A549 (cell line): ENCODE data around the gene MUC15.
"Not testable (repeated sequence)": the region's sequence is repeated elsewhere in the genome, so short reads cannot be mapped to it uniquely, and the experiment has no call there.

Source experiments
- CBX8 ChIP-seq: fragments of 200-600 bp; sonication (generic); IDR thresholded peaks from 2 replicates; pipeline ENCODE4 v1.6.1; 2016
- EP300 ChIP-seq, 2 experiments: fragments of >200 bp; sonication (Bioruptor Twin); formaldehyde crosslinking; IDR thresholded peaks; 2 replicates in 1 of 2; 3 replicates in 1 of 2; pipeline ENCODE4 v1.6.1; 2016 to 2017
- MAZ ChIP-seq: fragments of 150-350 bp; IDR thresholded peaks from 2 replicates; pipeline ENCODE4 v1.6.1; 2014; ENCODE audit warnings: antibody characterized with exemption, low read depth, low read length, borderline replicate concordance
- POLR2A ChIP-seq: IDR thresholded peaks from 2 replicates; pipeline ENCODE4 v1.6.1; 2012; ENCODE audit warnings: mild to moderate bottlenecking, low read length
- POLR2AphosphoS2 ChIP-seq: conservative IDR thresholded peaks from 2 replicates; pipeline ENCODE4 v1.6.1; 2012; ENCODE audit warnings: low read length, improper control_type of control experiment, inconsistent platforms
- RAD21 ChIP-seq, 2 experiments: fragments of >200 bp in 1 of 2; sonication (Bioruptor Twin) in 1 of 2; formaldehyde crosslinking in 1 of 2; IDR thresholded peaks in 1 of 2; conservative IDR thresholded peaks in 1 of 2; 2 replicates in 1 of 2; 3 replicates in 1 of 2; pipeline ENCODE4 v1.6.1; 2012 to 2018; ENCODE audit warnings: inconsistent platforms in 1 of 2
- RFX5 ChIP-seq: fragments of 450-650 bp; IDR thresholded peaks from 2 replicates; pipeline ENCODE4 v1.7.1; 2014; ENCODE audit warnings: antibody characterized with exemption, mild to moderate bottlenecking, moderate library complexity
- SMC3 ChIP-seq: fragments of >200 bp; sonication (Bioruptor Twin); formaldehyde crosslinking; IDR thresholded peaks from 3 replicates; pipeline ENCODE4 v1.6.1; 2018; ENCODE audit warnings: inconsistent platforms
- ZC3H11A ChIP-seq: fragments of 450-650 bp; IDR thresholded peaks from 2 replicates; pipeline ENCODE4 v1.6.1; 2014; ENCODE audit warnings: antibody characterized with exemption, mild to moderate bottlenecking
- ZSCAN20 ChIP-seq: fragments of 250-450 bp; sonication (Bioruptor Pico); IDR thresholded peaks from 2 replicates; pipeline ENCODE4 v1.8.0; 2022; ENCODE audit warnings: mild to moderate bottlenecking, moderate library complexity
- TF ChIP-seq, protein P1 (sequence below): fragments of >200 bp; sonication (Bioruptor Twin); formaldehyde crosslinking; IDR thresholded peaks from 3 replicates; pipeline ENCODE4 v1.5.1; 2016
- TF ChIP-seq, protein P2 (sequence below): IDR thresholded peaks from 2 replicates; pipeline ENCODE4 v1.6.1; 2012; ENCODE audit warnings: low read depth, borderline replicate concordance

DNA sequence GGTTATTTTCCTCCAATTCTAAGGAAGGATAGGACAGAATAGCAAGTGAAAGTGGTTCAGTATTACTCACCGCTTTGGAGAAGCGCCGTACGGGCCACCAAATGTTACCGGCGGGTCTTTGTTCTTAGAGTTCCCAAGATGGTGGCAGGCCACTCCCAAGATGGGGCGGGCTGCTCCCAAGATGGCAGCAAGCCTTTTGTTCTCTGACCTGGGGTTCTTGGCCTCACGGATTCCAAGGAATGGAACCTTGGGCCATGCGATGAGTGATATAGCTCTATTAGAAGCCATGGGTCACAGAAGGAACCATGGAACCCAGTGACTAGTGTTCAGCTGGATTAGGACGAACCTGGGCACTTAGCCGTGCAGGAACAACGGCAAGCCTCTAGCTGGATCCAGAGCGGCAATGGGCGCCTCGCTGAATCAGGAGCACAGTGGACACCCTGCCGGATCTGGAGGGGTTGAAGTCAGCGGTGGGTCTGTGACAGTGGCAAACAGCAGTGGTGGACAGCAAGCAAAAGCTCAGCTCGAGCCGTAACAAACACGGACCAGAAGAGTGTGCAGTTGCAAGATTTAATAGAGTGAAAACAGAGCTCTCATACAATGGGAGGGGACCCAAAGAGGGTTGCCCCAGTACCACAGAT lies 25.1 kb upstream of the MUC15 start:
- TF ChIP-seq, protein P1, sequence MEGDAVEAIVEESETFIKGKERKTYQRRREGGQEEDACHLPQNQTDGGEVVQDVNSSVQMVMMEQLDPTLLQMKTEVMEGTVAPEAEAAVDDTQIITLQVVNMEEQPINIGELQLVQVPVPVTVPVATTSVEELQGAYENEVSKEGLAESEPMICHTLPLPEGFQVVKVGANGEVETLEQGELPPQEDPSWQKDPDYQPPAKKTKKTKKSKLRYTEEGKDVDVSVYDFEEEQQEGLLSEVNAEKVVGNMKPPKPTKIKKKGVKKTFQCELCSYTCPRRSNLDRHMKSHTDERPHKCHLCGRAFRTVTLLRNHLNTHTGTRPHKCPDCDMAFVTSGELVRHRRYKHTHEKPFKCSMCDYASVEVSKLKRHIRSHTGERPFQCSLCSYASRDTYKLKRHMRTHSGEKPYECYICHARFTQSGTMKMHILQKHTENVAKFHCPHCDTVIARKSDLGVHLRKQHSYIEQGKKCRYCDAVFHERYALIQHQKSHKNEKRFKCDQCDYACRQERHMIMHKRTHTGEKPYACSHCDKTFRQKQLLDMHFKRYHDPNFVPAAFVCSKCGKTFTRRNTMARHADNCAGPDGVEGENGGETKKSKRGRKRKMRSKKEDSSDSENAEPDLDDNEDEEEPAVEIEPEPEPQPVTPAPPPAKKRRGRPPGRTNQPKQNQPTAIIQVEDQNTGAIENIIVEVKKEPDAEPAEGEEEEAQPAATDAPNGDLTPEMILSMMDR = not testable (repeated sequence)
- not testable (repeated sequence) for TF ChIP-seq POLR2AphosphoS2; EP300 (IDR thresholded peaks at IDR 0.05); MAZ; ZC3H11A; SMC3; CBX8; RFX5; RAD21 (conservative IDR thresholded peaks at IDR 0.05 in 1 of 2, IDR thresholded peaks at IDR 0.05 in 1 of 2); POLR2A; ZSCAN20 (CRISPR knock-in tag)
- TF ChIP-seq, protein P2, sequence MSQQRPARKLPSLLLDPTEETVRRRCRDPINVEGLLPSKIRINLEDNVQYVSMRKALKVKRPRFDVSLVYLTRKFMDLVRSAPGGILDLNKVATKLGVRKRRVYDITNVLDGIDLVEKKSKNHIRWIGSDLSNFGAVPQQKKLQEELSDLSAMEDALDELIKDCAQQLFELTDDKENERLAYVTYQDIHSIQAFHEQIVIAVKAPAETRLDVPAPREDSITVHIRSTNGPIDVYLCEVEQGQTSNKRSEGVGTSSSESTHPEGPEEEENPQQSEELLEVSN = not testable (repeated sequence)
